GM18861 (cell line): Measurements from ENCODE around the gene NUDC.

Source experiments
- ATAC-seq: cut with Tn5 transposase; IDR thresholded peaks from one replicate; pipeline ENCODE4 v1.9.1; 2021; ENCODE audit not compliant: unreplicated experiment

Gene NUDC

DNA sequence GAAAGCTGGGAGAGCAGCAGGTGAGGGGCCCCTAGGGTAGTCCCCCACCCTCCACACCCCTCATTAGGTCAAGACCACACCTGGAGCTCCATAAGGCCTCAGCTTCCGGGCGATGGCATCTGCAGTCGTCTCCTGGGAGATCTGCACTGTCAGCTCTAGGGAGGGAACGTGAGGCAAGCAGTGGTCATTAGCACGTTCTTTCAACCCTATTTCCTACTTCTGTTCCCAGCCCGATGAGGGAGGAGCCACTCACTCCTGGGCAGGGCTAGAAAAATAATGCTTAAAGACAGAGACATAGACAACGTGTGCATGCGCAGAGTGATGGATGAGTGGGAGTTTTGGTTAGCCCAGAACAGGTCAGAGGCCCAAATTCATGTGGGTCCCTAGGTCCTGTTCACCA, 29.1 kb downstream of the NUDC start:
- ATAC-seq: no peak

DNA sequence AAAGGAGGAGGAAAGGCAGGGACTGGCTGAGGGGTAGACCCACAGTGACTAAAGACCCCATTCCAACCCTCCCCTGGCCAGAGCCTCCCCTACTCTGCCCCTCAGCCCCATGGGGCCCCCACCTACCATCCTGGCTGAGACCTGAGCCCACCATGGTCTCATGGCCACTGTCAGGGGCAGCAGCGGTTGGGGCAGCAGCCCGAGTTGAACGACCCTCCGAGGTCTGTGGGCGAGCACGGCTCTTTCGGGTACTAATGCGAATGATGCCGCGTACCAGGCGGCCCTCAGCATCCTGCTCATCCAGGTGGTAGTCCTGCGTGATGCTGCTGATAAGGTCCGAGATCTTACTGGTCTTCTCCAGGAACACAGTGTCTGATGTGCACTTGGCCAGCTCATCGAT, 29.7 kb downstream of the NUDC start:
- no peak for ATAC-seq

DNA sequence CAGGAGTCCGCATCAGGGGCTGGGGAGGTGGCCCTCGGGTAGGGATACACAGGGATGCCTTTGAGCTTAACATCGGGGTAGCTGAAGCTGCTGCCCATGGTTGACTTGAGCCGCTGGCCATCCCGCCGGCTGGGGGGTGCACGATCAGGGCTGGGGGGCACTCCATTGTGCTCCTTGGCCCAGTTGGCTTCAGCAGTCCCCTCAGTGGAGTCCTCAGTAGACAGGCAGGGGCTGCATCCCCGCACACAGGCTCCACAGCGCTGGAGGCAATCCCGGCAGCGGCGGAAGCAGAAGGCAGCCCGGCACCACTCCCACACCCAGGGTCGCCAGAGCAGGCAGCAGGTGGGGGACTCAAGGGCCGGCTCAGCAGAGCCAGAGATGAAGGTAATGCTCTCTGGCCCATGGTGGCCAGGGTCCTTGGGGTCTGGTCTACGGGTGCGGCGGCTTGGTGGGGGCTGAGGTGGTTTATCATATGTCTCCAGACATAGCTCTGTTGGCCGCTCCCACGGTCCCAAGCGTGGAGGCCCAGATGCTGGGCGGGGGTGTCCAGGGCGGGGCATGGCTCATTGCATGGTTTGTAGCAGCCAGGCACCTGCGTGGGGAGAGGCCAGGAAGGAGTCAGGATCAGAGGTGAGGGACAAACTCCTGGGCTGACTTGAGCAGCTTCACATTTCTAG, 30.4 kb downstream of the NUDC start:
- no peak for ATAC-seq

DNA sequence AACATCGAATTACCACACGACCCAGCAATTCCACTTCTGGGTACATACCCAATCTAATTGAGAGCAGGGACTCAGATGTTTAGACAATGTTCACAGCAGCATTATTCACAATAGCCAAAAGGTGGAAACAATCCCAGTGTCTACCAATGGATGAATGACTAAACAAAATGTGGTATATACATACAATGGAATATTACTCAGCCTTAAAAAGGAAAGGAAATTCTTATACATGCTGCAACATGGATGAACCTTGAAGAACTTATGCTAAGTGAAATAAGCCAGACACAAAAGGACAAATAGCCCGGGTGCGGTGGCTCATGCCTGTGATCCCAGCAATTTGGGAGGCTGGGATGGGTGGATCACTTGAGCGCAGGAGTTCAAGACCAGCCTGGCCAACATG, 31.8 kb downstream of the NUDC start:
- no peak for ATAC-seq

DNA sequence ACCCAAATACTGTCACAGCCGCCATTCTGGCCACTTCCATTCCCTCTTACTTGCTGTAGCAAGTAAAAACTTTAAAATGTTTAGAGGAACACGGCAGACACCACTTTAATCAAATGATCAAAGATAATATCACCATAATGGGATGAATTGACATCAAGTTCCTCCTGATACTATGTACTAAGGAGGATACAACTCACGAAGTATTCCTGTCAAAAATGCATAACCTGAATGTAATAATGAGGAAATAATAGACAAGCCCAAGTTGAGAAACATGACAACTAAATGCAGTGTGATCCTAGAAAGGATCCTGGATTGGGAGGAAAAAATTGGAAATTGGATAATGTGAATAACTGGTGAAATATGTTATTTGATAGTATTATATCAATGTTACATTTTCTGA, 34.8 kb downstream of the NUDC start:
- ATAC-seq: no peak

DNA sequence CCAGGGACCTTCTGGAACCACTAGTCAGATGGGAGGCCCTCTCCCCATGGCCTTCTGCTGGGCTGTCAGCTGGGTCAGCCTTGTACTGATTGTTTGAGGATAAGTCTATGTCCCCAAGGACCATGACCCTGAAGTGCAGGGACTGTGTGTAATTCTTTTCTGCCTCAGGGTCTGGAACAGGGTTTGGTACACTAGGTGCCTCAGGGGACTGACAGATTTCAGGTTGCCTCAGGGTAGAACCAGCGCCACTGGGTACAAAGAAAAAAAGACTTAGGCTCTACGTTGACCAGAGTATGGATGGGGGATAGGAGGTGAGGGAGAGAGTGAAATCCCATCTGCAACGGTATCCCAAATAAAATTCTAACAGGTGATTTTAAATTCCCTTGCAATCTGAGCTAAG, 35.8 kb downstream of the NUDC start:
- ATAC-seq: no peak

DNA sequence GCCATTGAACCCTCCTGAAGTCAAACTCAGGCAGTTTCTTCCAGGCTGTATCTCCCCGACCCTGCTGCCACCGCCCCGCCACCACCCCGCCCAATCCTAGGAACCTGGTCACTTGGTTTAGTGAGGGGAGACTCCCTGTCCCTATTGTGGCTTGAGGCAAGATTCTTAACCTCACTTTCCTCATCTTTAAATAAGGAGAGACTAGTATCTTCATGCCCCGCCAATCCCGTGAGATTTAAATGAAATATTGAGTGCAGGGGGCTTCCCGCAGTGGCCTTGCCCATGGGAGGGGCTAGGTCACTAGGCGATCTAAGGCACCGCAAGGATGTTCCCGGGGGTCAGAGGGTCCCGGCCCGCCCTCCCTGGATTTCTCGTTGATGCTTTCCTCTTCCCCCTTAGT, 37.7 kb downstream of the NUDC start:
- ATAC-seq: no peak

DNA sequence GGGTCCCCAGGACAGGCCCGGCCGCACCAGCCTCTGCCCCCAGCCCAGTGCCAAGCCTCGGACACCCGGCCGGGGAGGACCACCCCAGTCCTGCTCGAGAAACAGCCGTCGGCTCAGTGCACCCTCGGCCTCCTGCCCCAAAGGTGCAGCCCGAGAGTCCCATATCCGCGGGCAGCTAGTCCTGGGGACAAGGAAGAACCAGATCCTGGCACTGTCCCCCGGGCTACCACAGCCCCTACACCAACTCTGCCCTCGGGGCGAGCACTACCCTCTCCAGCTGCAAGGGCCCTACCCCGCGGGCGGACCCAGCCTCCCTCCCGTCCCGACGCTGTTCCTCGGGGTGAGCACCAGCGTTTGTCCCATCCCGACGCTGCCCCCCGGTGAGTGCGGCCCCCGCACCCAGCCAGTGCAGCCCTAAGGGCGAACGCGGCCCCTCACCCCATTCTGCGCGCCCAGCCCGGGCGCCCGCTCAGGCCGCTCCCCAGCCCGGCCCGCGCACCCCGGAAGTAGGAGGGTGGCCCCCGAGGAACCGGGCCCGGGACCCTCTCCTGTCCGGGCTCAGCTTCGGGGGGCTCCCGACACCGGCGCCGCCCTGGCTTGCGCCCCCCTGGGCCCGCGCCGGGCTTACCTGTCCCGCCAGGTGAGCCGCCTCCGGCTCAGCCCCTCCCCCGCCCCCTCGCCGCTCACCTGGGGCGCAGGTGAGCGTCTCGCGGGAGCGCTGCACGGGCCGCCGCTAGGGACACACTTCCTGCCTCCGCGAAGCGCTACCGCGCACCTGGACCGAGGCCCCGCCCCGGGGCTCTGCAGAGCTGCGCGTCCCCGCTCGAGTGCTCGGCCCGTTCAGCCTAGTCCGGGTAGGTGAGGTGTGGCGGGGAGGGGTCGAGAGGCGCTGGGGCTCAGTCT, 38.4 kb downstream of the NUDC start, which contains the start of gene KDF1:
KDF1 (minus strand) TSS at position 747 of the 903 bp plus-strand sequence. CDS start 8,088 bp downstream, outside the sequence.
- no peak for ATAC-seq

DNA sequence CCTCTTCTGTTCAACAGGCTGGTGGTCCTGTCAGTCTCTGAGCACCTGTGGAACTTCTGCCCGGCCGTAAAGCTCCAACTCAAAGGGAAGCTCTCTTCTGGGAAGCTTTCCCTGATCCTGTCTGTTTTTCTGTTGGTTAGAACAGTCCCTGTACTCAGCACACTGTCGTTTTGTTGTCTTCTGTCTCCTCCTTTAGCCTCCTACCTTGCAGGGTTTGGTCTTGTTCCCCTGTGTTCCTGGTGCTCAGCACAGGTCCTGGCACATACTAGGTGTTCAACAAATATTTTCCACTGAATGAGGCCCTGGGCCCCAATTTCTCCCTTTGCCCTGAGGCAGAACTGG, 39.1 kb downstream of the NUDC start:
- no peak for ATAC-seq

DNA sequence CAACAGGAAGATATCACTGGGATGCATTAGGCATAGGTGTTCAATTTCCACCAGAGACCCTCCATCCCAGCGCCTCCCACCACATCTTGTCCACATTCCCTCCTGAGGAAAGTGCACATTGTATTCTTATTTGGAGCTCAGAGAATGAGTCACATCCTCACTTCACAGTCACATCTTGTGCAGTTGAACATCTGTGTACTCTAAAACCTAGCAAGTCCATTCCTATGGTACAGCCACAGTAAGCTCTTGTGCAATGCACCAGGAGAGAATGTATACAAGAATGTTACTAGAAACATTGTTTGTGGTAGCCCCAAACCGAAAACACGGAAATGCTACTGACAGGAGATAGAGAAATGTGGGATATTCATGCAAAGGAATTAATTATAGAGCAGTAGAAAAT, 40.3 kb downstream of the NUDC start:
- no peak for ATAC-seq

DNA sequence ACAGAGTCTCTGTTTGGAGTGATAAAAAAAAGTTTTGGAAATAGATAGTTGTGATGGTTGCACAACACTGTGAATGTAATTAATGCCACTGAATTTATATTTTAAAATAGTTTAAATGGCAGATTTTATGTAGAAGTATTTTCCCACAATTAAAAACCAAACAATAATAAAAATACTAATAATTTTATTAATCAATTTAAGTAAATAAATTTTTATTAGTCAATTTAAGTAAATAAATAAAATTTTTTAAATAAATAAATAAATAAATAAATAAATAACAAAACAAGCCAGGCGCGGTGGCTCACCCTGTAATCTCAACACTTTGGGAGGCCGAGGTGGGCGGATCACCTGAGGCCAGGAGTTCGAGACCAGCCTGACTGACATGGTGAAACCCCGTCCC, 43.7 kb downstream of the NUDC start:
- ATAC-seq: no peak

DNA sequence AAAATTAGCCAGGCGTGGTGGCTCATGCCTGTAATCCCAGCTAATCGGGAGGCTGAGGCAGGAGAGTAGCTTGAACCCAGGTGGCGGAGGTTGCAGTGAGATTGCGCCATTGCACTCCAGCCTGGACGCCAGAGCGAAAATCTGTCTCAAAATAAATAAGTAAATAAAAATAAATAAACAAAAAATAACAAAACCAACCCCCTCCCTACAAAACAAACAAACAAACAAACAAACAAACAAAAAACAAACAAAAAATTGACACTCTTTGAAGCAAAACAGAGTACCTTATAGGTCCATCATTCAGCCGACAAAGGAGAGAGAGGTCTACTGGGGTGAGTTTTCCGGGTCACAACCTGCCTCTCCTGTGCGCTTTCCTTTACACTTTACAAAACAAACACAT, 44.1 kb downstream of the NUDC start:
- no peak for ATAC-seq

DNA sequence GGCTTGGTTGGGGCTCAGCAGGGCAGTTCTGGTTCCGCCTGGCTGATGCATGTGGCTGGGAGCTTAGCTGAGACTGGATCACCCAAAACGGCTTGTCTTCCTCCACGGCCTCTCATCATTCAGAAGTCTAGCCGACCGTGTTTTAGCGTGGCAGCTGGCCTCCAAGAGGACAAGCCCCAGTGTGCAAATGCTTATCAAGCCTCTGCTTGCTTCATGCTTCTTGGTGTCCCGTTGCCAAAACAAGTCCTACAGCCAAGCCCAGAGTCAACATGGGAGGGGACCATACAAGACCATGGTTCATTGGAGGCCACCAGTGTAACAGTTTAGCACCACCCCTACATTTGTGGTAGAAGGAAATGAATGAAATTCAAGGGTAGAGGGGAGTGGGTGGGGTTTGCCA, 49.3 kb downstream of the NUDC start:
- ATAC-seq: no peak

DNA sequence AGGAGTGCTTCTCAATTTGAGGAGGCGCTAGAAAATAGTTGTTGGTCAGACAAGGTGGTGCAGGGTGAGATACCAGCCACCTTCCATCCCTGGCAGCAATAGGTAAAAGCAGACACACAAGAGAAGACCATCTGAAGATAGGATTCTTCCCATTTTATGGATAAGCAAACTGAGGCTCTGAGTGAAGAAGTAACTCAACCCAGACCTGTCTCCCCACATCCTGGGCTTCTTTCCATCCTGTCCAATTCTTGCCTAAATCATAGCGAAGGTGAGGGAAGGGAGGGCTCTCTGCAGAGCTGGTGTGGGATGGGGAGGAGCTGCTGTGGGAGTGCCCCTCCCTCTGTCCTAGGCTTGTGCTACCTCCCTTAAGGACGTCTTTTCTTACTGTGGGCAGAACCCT, 50.0 kb downstream of the NUDC start:
- no peak for ATAC-seq

DNA sequence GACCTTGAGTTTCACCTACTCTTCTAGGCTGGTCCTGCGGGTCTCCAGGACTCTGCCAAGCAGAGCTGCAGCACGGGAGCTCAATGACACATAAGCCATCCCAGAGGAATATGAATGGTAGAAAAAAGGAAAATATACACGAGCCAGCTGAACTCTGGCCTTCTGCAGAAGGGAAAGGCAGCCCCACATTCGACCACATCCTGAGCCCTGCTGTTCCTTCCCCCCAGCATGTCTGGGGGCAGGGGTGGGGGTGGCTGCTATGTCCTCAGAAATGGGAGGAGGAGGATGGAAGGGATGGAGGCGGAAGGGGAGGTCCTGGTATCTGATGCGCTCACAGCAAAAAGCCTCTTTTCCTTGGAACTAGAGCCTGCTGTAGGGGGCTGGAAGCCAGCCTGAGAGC, 50.8 kb downstream of the NUDC start:
- ATAC-seq: no peak

DNA sequence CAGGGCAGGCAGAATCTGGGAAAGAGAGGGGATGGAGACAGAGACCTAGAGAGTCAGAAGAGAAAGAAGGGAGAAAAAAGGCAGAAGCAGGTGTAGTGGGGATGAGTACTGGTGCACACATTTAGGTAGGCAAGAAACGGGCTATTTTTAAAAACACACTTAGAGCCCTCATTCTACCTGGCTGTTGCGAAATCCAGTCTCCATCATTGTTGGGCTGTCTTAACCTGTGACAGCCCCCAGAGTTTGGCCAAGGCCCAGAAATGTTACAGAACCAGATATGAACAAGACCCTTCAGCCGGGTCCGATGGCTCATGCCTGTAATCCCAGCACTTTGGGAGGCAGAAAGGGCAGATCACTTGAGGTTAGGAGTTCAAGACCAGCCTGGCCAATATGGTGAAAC, 51.3 kb downstream of the NUDC start:
- ATAC-seq: no peak

DNA sequence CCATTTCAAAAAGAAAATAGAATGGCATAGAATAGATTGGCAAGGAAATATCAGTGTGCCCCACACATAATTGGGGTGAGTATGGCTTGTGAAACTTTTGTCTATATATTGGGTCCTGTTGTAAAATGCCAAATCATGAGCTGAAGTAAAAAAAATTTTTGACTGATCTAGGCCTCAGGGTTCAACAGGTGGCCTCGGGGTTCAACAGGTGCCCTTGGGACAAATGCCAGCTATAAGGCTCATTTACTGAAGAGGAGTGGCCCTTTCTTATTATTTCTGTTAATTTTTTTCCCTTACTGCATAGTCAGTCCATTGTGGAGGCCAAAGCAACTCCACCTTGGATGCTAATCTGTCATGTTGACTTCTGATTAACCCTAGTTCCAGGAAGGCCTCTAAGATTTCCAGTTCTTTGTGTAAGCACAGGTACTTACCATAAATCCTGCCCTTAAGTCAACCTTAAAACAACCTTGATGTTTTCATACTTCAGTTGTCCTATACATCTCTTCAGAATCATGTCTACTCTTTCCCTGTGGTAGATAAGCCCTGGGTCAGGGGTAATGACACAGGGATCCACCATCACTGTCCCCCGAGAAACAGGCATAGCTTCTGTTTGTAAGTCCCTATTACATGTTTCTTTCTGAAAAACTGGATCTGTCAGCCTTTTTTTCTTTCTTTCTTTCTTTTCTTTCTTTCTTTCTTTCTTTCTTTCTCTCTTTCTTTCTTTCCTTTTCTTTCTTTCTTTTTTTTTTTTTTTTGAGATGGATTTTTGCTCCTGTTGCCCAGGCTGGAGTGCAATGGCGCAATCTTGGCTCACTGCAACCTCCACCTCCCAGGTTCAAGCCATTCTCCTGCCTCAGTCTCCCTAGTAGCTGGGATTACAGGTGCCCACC, 55.3 kb downstream of the NUDC start:
- no peak for ATAC-seq

DNA sequence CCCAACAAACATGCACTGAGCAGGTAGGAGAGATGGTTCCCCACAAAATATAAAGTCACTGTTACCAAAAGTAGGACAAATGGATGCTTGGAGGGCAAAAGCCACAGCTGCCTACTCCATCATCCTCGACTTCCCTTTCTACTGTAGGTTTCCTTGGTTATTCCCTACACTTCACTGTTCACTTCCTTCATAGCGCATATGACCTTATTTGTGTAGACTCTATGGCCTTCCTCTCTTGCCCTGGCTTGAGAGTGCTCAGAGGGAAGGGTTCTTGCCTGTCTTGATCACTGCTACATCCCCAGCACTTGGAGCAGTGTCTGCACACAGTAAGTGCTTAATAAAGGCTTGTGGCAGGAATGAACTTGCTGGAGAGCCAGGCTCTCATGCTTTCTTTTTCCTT, 57.4 kb downstream of the NUDC start:
- ATAC-seq: no peak

DNA sequence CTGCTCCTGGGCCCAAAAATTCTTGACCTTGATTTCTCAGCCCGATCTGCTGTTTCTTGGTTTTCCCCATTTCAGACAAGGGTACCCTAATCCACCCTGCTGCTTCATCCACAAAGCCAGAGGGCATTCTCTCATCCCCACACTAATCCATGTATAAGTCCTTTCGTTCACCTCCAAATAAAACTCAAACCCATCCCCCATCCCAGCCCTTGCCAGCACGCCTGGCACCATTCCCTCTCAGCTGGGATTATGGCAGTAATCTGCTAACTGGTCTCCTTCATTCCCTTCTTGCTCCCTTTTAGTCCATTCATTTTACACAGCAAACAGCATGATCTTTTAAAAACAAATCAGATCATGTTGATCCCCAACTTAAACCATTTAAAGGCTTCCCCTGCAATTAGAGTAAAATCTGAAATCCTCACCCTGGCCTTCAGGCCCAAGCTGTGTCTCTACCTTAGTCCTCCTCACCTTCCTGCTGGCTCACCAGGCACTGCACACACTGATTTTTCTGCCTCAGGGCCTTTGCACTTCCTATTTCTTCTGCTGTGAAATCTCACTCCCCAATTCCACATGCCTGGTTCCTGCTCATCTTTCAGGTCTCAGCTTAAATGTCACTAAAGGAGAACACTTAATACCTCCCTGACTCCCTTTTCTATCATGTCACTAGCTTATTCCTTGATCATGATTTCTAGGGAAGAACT, 59.8 kb downstream of the NUDC start:
- no peak for ATAC-seq

DNA sequence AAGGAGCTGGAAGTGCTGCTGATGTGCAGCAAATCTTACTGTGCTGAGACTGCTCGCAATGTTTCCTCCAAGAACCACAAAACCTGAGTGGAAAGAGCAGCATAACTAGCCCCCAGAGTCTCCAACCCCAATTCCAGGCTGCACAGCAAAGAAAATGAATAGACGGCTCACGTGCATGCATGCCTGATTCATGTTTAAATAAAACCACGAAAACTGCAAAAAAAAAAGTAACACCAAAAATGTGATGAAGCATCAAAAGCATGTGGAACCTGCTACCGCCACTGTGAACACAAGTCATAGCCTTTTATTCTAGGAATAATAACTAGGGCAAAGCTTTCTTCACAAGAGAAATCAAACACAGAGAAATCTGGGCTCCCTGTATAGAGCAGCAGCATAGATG, 62.3 kb downstream of the NUDC start:
- no peak for ATAC-seq

DNA sequence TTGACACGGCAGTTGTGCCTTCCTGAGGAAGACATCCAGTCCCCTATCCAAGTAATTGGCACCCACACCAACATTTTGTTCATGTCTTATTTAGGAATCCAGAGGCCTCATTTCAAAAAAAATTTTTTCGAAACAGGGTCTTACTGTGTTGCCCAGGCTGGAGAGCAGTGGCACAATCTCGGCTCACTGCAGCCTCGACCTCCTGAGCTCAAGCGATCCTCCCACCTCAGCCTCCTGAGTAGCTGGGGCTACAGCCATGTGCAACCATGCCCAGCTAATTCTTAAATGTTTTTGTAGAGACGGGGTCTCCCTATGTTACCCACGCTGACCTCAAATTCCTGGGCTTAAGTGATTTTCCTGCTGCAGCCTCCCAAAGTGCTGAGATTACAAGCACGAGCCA, 62.7 kb downstream of the NUDC start:
- no peak for ATAC-seq
